ENCODE results near the gene ZKSCAN3.
"Not testable (repeated sequence)": the region's sequence is repeated elsewhere in the genome, so short reads cannot be mapped to it uniquely, and the experiment has no call there.

Gene ZKSCAN3

GRCh38 chr6:28349892-28350737 is at the start of gene ZKSCAN3:
Gene ZKSCAN3 (plus strand): TSS chr6:28349947. CDS start chr6:28359587, 9,640 bp downstream.
- peak; percentile 64 to 76 for DNase-seq (ENCODE audit: low read depth in 2 of 2, low spot score in 1 of 2)

- no peak for DNase-seq (ENCODE audit: low read depth in 2 of 2, low spot score in 1 of 2)
Measured at GRCh38 chr6:28303570-28303969, 46.2 kb upstream of the ZKSCAN3 start.

GRCh38 chr6:28306363-28306762 is 43.4 kb upstream of the ZKSCAN3 start:
- not testable (repeated sequence) for DNase-seq (ENCODE audit: low read depth in 2 of 2, low spot score in 1 of 2)

GRCh38 chr6:28311139-28311823 is 38.5 kb upstream of the ZKSCAN3 start:
- no peak for DNase-seq (ENCODE audit: low read depth in 2 of 2, low spot score in 1 of 2)

- DNase-seq (ENCODE audit: low read depth in 2 of 2, low spot score in 1 of 2), result no peak
Measured at GRCh38 chr6:28312939-28313338, 36.8 kb upstream of the ZKSCAN3 start.

GRCh38 chr6:28315628-28316027 is 34.1 kb upstream of the ZKSCAN3 start:
- DNase-seq (ENCODE audit: low read depth in 2 of 2, low spot score in 1 of 2), result no peak

GRCh38 chr6:28317866-28318265 is 31.9 kb upstream of the ZKSCAN3 start:
- DNase-seq (ENCODE audit: low read depth in 2 of 2, low spot score in 1 of 2), result not testable (repeated sequence)

GRCh38 chr6:28322661-28323060 is 27.1 kb upstream of the ZKSCAN3 start:
- no peak for DNase-seq (ENCODE audit: low read depth in 2 of 2, low spot score in 1 of 2)

- no peak for DNase-seq (ENCODE audit: low read depth in 2 of 2, low spot score in 1 of 2)
Measured at GRCh38 chr6:28323813-28324424, 25.8 kb upstream of the ZKSCAN3 start.

- DNase-seq (ENCODE audit: low read depth in 2 of 2, low spot score in 1 of 2), result no peak
Measured at GRCh38 chr6:28326371-28326948, 23.3 kb upstream of the ZKSCAN3 start.

- DNase-seq (ENCODE audit: low read depth in 2 of 2, low spot score in 1 of 2), result no peak
Measured at GRCh38 chr6:28330041-28330440, 19.7 kb upstream of the ZKSCAN3 start.

GRCh38 chr6:28333047-28333446 is 16.7 kb upstream of the ZKSCAN3 start:
- no peak for DNase-seq (ENCODE audit: low read depth in 2 of 2, low spot score in 1 of 2)

- no peak for DNase-seq (ENCODE audit: low read depth in 2 of 2, low spot score in 1 of 2)
Measured at GRCh38 chr6:28333599-28334018, 16.1 kb upstream of the ZKSCAN3 start.

GRCh38 chr6:28334286-28335039 is 15.3 kb upstream of the ZKSCAN3 start:
- no peak for DNase-seq (ENCODE audit: low read depth in 2 of 2, low spot score in 1 of 2)

- DNase-seq (ENCODE audit: low read depth in 2 of 2, low spot score in 1 of 2), result no peak
Measured at GRCh38 chr6:28335040-28335563, 14.6 kb upstream of the ZKSCAN3 start.

- DNase-seq (ENCODE audit: low read depth in 2 of 2, low spot score in 1 of 2), result peak; percentile 51 to 70
Measured at GRCh38 chr6:28335564-28336283, 14.0 kb upstream of the ZKSCAN3 start, which contains the start of gene ZSCAN31. Gene ZSCAN31 (minus strand): TSS chr6:28336148. CDS start chr6:28329683, 6,465 bp downstream.

GRCh38 chr6:28336284-28337120 is 13.2 kb upstream of the ZKSCAN3 start:
- no peak for DNase-seq (ENCODE audit: low read depth in 2 of 2, low spot score in 1 of 2)

GRCh38 chr6:28337121-28337520 is 12.6 kb upstream of the ZKSCAN3 start:
- DNase-seq (ENCODE audit: low read depth in 2 of 2, low spot score in 1 of 2), result no peak

Measured in stimulated activated CD8-positive, alpha-beta memory T cell treated with anti-CD3 and anti-CD28 coated beads, Interleukin-4, amount 100 ng/mL, for 4 hours (primary cell).